Activated naive CD8-positive, alpha-beta T cell treated with anti-CD3 and anti-CD28 coated beads for 36 hours (primary cell): ENCODE measurements around the gene MACROD2. TPM values are rescaled to one million over a fixed set of nuclear protein-coding genes. Genes with fewer than 3 reads are reported as not detected.

Experiments used
- DNase-seq: peaks from one replicate; pipeline ENCODE4 v3.0.0; 2021
- H3K27ac Mint-ChIP-seq: one replicate; pipeline ENCODE4 v1.8.0; 2022; ENCODE audit warnings: mild to moderate bottlenecking, moderate library complexity, mixed read lengths
- H3K27me3 Mint-ChIP-seq: one replicate; pipeline ENCODE4 v1.8.0; 2022; ENCODE audit warnings: mild to moderate bottlenecking, mixed read lengths
- H3K36me3 Mint-ChIP-seq: one replicate; pipeline ENCODE4 v1.8.0; 2021; ENCODE audit warnings: mild to moderate bottlenecking, mixed read lengths
- H3K4me1 Mint-ChIP-seq: one replicate; pipeline ENCODE4 v1.8.0; 2021; ENCODE audit warnings: mixed read lengths
- H3K4me3 Mint-ChIP-seq: one replicate; pipeline ENCODE4 v1.8.0; 2022; ENCODE audit warnings: mild to moderate bottlenecking, moderate library complexity, mixed read lengths
- H3K9me3 Mint-ChIP-seq: one replicate; pipeline ENCODE4 v1.8.0; 2022; ENCODE audit warnings: mixed read lengths
- total RNA-seq, 2 experiments: library from RNA; stranded (reverse); gene quantifications; one replicate each; pipeline ENCODE4 v1.2.3, GENCODE V29; 2021

Gene MACROD2
- total RNA-seq, 2 experiments from 2014 or later = 0.12 to 0.14 TPM

DNA sequence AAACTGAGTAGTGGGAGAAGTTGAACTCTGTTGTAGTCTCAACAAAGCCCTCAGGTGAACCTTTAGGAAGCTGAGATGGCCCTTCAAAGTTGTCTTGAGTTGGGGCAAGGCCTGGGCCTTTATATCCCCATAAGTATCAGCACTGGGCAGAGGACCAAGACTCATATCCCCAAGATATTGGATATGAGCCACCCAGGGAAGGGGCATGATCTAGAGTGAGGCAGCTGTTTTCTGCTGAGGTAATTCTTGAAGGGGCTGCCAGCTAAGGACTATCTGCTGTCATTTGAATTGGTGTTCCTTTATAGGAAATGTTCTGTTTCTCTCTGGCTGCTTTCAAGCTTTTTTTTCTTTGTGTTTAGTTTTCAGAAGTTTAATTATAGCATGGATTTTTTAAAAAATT is 482.8 kb downstream of the MACROD2 start:
- H3K27ac Mint-ChIP-seq = no peak overlapping the region
- H3K4me3 Mint-ChIP-seq = no peak overlapping the region
- no peaks in the 10 kb centered on the region for H3K27me3 Mint-ChIP-seq

DNA sequence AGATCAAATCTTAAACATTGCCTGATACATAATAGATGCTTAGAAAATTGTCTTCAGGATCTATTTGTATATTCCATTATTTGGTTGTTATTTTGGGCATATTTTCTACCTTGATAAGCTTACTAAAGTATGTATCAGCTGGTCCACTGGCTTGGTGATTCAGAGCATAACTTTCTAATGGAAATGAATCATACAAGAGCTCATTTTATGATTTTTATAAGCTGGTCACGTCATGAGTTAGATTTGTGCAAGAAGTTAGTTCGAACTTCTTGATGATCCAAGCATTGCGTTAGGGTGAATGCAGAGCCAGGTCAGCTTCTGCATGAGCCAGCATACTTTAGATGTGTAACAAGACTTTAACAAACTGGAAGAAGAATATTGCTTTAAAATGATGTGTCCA is 486.5 kb downstream of the MACROD2 start:
- Mint-ChIP-seq H3K27me3 (peaks cover 4% of the 10 kb centered on the region), H3K9me3 (peaks cover 8% of the 10 kb centered on the region), H3K4me3 (no peak overlapping the region), H3K36me3 (no peaks in the 10 kb centered on the region), H3K4me1 (no peaks in the 10 kb centered on the region), H3K27ac (no peak overlapping the region)
- DNase-seq = no peak

More for the DNA sequence above, 482.8 kb downstream of the MACROD2 start:
- DNase-seq = no peak
- Mint-ChIP-seq H3K9me3 (peaks cover 4% of the 10 kb centered on the region), H3K36me3 (no peaks in the 10 kb centered on the region), H3K4me1 (no peaks in the 10 kb centered on the region)

DNA sequence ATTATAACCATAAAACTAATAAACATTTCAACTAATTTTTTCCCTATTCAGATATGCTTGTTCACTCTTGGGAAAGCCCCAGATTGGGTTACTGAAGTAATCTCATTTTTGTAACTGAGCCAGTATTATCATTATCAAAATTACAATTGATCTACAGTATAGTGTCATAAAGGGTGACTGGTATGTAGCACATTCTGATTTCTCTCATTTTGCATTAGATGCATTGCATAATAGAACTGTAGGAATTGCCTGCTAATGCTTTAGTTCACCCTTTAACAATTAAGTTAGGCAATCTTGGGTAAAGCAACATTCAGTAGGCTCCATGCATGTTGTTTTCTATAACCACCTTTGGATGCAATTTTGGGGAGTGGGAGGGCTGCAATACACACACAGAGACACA is 492.9 kb downstream of the MACROD2 start:
- Mint-ChIP-seq H3K36me3 (no peaks in the 10 kb centered on the region), H3K4me1 (no peaks in the 10 kb centered on the region), H3K27me3 (peaks cover 4% of the 10 kb centered on the region), H3K4me3 (no peak overlapping the region), H3K27ac (no peak overlapping the region), H3K9me3 (peaks cover 8% of the 10 kb centered on the region)
- no peak for DNase-seq

DNA sequence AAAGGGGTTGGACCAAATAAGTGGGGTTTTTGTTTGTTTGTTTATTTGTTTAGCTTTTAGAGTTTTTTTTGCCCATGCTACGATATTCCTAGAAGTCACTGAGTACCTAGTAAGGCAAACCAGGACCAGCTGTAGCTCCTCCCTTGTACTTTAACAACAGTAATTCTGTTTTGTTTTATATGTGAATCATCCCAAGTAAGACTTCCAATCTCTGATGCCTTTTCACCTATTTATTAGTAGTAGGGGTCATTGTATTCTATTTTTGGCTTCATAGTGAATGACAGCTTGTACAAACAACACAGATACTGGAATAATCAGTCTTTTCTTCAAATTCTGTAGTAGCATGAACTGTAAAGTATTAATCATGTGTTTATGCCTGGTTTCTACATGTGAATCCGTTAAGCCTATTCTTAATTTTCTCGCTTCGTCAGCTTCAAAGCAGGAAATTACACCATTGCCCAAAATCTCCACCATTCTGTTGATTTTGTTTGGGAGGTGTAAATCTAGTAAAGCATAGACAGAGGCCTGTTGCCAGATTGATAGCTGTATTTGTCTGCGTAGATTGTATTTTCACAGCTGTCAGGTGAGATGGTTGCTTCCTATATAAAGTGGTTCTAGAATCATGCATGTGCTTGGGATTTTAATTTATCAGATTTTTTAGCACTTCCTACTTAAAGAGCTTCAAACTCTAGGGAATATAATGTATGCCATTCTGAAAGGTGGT is 493.6 kb downstream of the MACROD2 start:
- no peaks in the 10 kb centered on the region for H3K36me3 Mint-ChIP-seq
- no peaks in the 10 kb centered on the region for H3K4me1 Mint-ChIP-seq
- no peak overlapping the region for H3K27ac Mint-ChIP-seq
- peaks cover 4% of the 10 kb centered on the region for H3K27me3 Mint-ChIP-seq
- no peak overlapping the region for H3K4me3 Mint-ChIP-seq
- DNase-seq = no peak
- peaks cover 8% of the 10 kb centered on the region for H3K9me3 Mint-ChIP-seq

DNA sequence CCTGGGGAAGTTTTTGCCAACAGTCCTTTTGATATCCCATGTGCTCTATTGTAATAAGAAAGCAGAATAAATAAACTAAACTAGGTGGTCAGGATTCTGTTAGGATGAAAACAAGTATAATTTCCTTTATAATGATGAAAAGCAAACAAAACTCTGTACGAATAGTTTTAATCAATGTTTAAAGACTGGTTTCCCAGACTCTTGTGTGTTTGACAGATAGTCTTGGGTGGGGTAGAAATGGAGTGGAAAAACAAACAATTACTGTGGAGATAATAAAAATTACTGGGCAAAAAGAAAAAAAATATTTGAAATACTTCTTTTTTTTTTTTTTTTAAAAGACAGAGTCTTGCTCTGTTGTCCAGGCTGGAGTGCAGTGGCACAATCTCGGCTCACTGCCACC is 494.2 kb downstream of the MACROD2 start:
- H3K9me3 Mint-ChIP-seq = peaks cover 7% of the 10 kb centered on the region
- H3K4me1 Mint-ChIP-seq = no peaks in the 10 kb centered on the region
- H3K4me3 Mint-ChIP-seq = no peak overlapping the region
- no peaks in the 10 kb centered on the region for H3K36me3 Mint-ChIP-seq
- H3K27ac Mint-ChIP-seq = no peak overlapping the region
- H3K27me3 Mint-ChIP-seq = peaks cover 2% of the 10 kb centered on the region
- DNase-seq = no peak

DNA sequence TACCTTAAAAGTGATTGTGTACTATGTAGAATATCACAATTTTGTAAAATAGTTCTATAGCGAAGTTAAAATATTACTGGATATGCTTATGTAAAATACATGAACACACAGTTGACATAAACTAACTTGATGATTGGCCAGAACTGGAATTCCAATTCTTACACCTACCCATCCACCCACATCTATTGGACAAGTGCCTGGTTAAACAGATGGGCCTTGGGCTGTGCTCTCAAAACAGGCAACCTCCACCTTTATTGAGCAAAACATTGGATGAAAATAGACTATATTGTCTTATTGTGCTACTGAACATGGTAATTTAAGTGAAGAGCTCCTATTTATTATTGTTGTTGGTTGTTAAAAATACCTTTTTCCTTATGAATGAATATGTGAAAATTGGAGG is 496.1 kb downstream of the MACROD2 start:
- Mint-ChIP-seq H3K4me1 (no peaks in the 10 kb centered on the region), H3K27me3 (no peaks in the 10 kb centered on the region), H3K4me3 (no peak overlapping the region), H3K9me3 (peaks cover 1% of the 10 kb centered on the region), H3K36me3 (no peaks in the 10 kb centered on the region), H3K27ac (no peak overlapping the region)
- DNase-seq = no peak

DNA sequence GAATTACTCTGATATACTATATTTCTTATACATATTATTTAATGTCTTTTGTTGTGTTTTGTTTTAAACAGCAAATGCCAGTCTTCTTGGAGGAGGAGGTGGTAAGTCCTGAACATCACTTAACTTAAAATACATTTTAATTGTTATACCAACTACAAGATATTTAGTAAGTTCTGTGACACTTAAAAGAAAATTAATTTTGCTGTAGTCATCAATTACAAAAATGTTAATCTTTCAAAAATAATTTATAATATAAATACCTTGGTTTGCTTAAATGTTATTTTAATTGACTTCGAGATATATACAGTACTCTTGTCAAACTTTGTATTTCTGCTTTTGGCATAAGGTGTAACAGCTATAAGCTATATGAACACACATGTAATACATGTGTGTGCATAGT is 498.1 kb downstream of the MACROD2 start:
- H3K27ac Mint-ChIP-seq = no peak overlapping the region
- no peak overlapping the region for H3K4me3 Mint-ChIP-seq
- no peak for DNase-seq
- H3K36me3 Mint-ChIP-seq = no peaks in the 10 kb centered on the region
- peaks cover 5% of the 10 kb centered on the region for H3K9me3 Mint-ChIP-seq
- no peaks in the 10 kb centered on the region for H3K27me3 Mint-ChIP-seq
- no peaks in the 10 kb centered on the region for H3K4me1 Mint-ChIP-seq

DNA sequence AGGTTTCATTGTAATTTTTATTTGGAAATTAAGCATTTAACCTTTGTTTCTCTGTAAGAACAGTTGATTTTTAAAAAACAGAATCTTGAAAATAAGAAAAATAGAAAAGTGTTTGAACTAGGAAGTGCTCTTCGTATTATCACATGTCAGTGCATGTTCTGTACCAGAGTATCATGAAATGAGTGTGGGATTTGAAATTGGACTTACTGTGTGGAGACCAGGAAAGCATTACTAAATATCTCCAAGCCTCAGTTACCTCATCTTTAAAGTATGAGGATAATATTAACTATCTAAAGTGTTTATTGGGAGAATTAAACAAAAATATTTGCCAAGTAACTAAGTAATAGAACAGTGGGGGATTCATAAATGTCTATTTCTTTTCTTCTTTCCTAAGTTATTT is 499.0 kb downstream of the MACROD2 start:
- no peaks in the 10 kb centered on the region for H3K27me3 Mint-ChIP-seq
- peaks cover 5% of the 10 kb centered on the region for H3K9me3 Mint-ChIP-seq
- no peak overlapping the region for H3K27ac Mint-ChIP-seq
- DNase-seq = no peak
- no peak overlapping the region for H3K4me3 Mint-ChIP-seq
- H3K36me3 Mint-ChIP-seq = no peaks in the 10 kb centered on the region
- no peaks in the 10 kb centered on the region for H3K4me1 Mint-ChIP-seq

DNA sequence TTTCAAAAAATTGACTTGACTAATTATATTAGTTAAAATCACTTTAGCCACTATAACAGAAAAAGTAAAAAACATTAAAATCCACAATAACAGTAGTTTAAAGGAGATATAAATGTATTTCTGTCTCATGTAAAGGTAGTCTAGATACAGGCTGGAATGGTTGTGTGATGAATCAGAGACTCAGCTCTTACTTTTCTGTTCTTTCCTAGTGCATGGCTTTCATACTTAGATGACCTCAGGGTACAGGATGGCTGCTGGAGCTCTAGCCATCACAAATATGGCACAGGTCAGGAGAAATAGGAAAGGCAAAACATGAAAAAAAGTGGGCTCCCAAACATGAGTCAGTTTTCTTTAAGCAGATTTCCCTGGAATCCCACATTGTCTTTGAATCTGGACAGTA is 499.8 kb downstream of the MACROD2 start:
- Mint-ChIP-seq H3K27ac (no peak overlapping the region), H3K27me3 (no peaks in the 10 kb centered on the region), H3K9me3 (peaks cover 5% of the 10 kb centered on the region), H3K4me3 (no peak overlapping the region), H3K4me1 (no peaks in the 10 kb centered on the region), H3K36me3 (no peaks in the 10 kb centered on the region)
- no peak for DNase-seq

DNA sequence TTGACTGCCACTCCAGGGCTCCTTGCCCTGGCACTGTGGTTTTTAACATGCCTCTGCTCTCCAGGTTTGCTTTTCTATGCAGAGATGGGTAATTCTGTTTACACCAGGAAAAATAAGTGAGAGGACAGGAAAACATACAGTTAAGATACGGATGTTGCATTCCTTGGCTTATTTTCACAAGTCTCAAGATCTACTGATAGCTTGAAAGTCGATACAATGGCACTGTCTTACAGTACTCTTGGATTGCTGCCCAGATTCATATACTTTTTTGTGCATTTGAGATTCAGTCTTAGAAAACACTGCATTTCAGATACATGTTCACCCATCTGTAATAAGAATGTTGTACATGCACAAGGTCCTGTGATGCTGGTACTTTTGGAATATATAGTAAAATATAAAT is 501.7 kb downstream of the MACROD2 start:
- Mint-ChIP-seq H3K9me3 (peaks cover 5% of the 10 kb centered on the region), H3K27me3 (no peaks in the 10 kb centered on the region), H3K36me3 (no peaks in the 10 kb centered on the region), H3K4me3 (no peak overlapping the region), H3K27ac (no peak overlapping the region), H3K4me1 (no peaks in the 10 kb centered on the region)
- no peak for DNase-seq

DNA sequence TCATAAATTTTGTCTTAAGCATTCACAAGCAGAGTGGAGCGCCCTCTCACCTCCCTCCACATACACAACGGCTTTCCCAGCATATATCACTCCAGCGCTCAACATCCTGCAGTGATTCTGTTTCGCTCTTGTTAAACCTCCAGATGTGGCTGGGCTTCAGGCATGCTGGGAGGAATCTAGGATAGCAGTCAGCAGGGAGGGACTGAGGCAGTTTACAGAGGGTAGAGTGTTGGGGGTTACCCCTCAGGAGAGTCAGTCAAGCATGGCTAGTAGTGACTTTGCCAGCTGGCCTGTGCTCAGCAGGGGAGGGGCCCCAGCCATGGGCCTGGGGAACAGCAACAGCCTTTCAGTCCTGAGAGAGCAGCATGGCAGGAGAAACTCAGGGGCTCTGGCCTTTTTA is 503.5 kb downstream of the MACROD2 start:
- Mint-ChIP-seq H3K4me3 (no peak overlapping the region), H3K4me1 (no peaks in the 10 kb centered on the region), H3K36me3 (no peaks in the 10 kb centered on the region), H3K27me3 (no peaks in the 10 kb centered on the region), H3K9me3 (peaks cover 5% of the 10 kb centered on the region), H3K27ac (no peak overlapping the region)
- no peak for DNase-seq

DNA sequence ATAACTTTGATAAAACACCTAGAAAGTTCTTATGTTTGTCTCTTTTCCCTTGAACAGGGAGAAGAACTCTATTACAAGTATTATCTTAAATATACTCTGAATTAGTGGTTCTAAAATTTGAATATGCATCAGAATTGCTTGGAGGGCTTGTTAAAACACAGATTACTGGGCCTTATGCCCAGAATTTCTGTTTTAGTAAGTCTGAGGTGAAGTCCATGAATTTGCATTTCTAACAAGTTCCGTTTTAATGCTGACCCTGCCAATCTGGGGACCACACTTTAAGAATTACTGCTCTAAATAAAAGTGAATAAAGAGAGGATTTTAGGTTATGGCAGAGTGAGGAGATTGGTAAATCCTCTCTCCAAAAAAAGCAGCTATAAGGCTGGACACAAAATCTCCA is 510.2 kb downstream of the MACROD2 start:
- Mint-ChIP-seq H3K36me3 (no peaks in the 10 kb centered on the region), H3K27ac (no peak overlapping the region), H3K4me1 (no peaks in the 10 kb centered on the region), H3K27me3 (no peaks in the 10 kb centered on the region), H3K9me3 (no peaks in the 10 kb centered on the region), H3K4me3 (no peak overlapping the region)
- DNase-seq = no peak

DNA sequence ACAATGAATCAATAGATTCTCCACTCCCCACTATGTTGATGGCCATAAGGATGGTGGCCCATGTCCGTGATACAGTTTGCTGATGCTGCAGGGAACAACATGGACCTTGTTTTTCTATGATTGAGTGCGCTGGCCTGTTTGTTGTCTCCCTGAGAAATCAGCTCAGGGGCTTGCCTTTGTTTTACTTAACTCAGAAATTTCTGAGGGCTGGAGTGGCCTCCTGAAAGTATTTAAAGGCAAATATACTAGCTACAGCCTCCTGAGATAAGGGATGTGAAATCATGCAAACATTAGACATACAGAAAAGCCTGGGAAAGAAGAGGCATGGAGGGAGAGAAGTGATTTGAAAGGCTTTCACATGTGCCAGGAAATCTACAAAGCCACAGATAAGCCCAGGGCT is 512.4 kb downstream of the MACROD2 start:
- Mint-ChIP-seq H3K9me3 (peaks cover 3% of the 10 kb centered on the region), H3K27ac (no peak overlapping the region), H3K36me3 (no peaks in the 10 kb centered on the region), H3K4me1 (no peaks in the 10 kb centered on the region), H3K4me3 (no peak overlapping the region), H3K27me3 (no peaks in the 10 kb centered on the region)
- no peak for DNase-seq

DNA sequence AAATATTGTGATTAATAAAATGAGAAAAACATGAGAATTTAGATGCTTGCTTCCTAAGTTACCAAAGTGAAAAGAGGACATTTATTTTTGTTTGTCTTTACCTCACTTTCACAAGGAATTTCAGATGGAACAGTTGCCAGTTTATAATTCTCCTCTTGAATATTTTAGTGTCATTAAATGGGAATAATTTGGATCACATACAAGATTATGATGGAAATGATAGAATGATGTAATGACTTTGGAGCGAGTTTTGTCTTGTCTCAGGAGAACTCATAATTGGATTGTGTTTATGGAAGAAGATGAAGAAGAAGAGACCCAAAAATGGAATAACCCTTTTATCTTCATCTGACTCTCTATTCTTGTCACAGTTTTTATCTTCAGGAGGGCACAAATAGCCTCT is 515.0 kb downstream of the MACROD2 start:
- H3K9me3 Mint-ChIP-seq = peaks cover 3% of the 10 kb centered on the region
- H3K4me1 Mint-ChIP-seq = no peaks in the 10 kb centered on the region
- H3K27ac Mint-ChIP-seq = no peak overlapping the region
- no peak for DNase-seq
- no peaks in the 10 kb centered on the region for H3K27me3 Mint-ChIP-seq
- no peak overlapping the region for H3K4me3 Mint-ChIP-seq
- no peaks in the 10 kb centered on the region for H3K36me3 Mint-ChIP-seq

DNA sequence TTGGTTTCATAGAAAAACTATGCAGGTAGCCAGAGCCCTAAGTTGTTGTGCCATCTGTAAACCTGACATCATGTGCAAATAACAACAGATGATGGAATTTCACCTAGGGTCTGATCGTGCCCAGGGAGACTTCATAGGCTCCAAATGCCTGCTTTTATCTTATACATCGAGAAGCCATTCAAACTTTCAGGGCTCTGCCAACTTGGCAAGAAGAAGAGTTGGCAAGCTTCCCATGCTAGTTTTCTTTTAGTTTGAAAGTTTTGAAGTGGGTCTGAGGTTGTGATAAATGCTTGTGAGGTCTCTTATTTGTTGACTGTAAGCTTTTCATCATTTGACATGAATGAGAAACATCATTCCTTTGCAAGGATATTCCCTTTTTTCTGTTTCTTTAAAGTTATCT is 517.5 kb downstream of the MACROD2 start:
- Mint-ChIP-seq H3K27ac (no peak overlapping the region), H3K4me1 (no peaks in the 10 kb centered on the region), H3K27me3 (no peaks in the 10 kb centered on the region), H3K4me3 (no peak overlapping the region), H3K9me3 (peaks cover 6% of the 10 kb centered on the region), H3K36me3 (no peaks in the 10 kb centered on the region)
- DNase-seq = no peak

DNA sequence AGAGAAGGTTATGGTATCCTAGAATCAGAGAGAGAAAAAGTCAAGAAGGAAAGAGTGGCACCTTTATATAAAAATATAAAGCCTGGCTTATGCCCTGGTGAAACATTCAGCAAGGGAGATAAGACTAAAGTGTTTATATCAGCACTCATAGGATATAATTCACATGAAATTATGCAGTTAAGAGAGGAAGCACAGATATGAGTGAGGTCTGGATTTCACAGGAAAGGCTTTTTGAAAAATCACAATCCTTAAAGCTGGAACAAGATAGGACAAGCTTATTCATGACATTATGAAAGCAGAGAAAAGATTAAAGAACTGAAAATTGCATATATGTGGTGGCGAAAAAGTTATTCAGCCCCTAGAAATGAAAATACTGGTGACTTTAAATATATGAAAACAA is 523.3 kb downstream of the MACROD2 start:
- no peaks in the 10 kb centered on the region for H3K27me3 Mint-ChIP-seq
- H3K27ac Mint-ChIP-seq = no peak overlapping the region
- H3K4me1 Mint-ChIP-seq = no peaks in the 10 kb centered on the region
- DNase-seq = no peak
- no peaks in the 10 kb centered on the region for H3K36me3 Mint-ChIP-seq
- H3K9me3 Mint-ChIP-seq = peaks cover 3% of the 10 kb centered on the region
- H3K4me3 Mint-ChIP-seq = no peak overlapping the region
